GM20431 (cell line): Measurements from ENCODE around the gene SEMA4A.
"Not testable (repeated sequence)": the region's sequence is repeated elsewhere in the genome, so short reads cannot be mapped to it uniquely, and the experiment has no call there.

Source experiments
- in situ Hi-C: fragments of 300-500 bp; cut with MseI, MboI; formaldehyde crosslinking; loops from one replicate; pipeline ENCODE4 v1.15.0; 2020; ENCODE audit warnings: low sequenced_read_pairs; ENCODE audit not compliant: unreplicated experiment

Gene SEMA4A

DNA sequence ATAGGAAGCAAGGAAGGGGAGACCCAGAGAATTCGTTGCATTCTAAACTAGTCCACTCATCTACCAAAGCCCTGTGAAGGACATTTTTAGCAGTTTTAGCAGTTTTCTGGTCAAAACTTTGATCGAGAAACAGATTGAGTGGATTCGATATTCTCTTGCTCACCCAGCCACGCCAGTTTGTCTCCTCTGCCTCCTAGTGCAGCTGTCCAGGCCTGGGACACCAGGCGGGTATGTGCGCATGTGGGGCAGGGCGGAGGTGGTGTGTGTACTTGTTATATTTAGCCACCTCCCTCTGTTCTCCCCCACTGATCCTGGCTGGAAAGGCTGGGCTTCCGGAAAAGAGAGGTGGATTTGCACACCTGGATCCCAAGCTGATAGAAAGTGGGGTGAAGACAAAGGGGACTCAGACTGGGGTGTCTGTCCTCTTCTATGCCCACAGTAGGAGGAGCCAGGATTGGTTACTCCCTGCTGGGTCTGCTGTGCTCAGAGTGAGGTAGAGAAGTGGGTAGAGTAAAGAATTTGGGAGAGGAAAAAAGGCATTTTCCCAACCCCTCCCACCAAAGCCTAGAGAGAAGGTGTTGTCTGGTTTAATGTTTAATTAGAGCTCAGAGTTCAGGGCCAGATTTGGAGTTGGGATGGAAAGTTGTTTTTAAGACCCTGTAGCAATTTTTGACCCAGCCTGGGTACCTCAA is 35.1 kb upstream of the SEMA4A start:
- in situ Hi-C loops = no loop called here

DNA sequence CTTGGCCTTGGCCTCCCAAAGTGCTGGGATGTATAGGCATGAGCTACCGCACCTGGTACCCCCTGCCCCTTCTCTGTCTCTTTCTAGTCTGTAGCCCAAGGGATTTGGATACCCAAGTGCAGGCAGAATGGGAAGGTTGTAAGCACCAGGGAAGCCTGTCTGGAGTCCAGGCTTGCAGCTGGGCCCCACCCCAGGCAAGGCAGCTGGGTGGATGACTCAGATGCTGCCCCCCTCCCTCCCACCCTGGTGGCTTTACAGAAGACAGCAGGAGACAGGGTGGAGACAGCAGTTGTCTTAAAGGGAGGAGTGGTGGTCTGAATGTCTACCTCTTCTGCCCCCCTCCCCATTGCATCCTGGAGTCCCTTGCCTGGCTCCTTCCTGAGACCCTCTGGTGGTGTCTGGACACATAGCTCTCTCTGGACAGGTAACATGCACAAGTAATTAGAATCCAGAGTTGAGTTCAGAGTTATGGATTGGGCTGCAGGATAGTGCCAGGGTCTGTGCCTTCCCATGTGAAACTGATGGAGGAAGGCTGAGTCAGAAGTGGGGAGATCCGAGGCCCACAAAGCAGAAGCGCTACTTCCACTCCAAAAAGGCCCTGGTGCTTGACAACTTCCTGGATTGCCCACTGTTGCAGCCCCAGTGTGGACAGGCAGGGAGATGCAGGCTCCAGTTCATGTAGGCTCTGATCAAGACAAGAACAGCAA is 33.7 kb upstream of the SEMA4A start:
- in situ Hi-C loops = no loop called here

DNA sequence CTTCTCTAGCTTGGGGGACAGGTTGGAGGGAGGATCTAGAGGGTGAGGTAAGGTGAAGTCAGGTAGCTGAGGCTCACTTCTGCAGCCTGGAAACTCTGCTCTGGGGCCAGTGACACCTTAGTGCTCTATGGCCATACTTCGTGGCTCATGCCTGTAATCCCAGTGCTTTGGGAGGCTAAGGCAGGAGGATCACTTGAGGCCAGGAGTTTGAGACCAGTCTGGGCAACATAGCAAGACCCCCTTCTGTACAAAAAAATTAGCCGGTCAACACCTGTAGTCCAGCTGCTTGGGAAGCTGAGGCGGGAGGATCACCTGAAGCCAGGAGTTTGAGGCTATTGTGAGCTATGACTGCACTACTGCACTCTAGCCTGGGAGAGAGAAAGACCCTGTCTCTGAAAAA is 33.1 kb upstream of the SEMA4A start:
- in situ Hi-C loops = no loop called here

DNA sequence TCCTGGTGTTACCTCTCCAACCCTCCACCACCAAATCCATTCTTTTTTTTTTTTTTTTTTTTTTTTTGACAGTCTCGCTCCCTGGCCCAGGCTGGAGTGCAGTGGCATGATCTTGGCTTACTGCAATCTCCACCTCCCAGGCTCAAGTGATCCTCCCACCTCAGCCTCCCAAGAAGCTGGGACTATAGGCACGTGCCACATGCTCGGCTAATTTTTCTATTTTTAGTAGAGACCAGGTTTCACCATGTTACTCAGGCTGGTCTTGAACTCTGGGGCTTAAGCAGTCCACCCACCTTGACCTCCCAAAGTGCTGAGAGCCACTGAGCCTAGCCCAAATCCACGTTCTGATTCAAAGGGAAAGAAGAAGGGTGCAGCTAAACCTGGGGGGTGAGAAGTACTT is 32.4 kb upstream of the SEMA4A start:
- in situ Hi-C loops = not testable (repeated sequence)

DNA sequence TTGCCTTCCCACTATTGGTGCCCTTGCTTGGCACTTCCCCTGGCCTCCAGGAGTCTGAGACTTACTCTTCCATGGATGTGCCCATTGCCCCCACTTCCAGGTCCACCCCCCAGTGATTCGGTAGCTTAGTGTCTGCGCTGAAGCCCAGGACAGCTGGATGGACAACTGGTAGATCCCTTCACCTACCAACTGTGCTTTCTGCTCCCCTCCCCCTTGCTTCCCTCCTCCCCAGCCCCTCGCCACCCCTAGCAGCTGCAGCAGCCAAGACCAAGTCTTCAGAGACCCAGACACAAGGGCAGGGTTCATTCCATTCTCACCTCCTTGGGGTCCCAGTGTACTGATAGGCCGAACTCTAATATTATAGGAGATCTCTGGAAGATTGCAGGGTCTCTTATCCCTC is 31.9 kb upstream of the SEMA4A start:
- in situ Hi-C loops = no loop called here

DNA sequence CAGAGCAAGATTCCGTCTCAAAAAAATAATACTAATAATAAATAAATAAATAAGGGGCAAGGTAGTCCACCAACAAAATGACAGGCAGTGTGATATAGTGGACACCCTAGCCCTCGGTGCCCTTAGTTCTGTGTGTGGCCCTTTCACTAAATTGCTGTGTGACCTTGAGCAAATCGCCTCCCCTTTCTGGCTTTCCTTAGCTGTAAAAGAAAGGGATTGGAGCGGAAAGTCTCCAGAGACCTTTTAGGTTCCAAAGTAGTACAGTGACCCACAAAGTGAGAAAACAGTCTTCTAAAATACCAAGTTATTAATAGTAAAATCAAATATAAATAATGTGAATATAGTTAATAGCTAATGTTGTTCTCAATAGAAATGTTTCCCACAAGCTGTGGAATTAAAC is 31.3 kb upstream of the SEMA4A start:
- in situ Hi-C loops = no loop called here

DNA sequence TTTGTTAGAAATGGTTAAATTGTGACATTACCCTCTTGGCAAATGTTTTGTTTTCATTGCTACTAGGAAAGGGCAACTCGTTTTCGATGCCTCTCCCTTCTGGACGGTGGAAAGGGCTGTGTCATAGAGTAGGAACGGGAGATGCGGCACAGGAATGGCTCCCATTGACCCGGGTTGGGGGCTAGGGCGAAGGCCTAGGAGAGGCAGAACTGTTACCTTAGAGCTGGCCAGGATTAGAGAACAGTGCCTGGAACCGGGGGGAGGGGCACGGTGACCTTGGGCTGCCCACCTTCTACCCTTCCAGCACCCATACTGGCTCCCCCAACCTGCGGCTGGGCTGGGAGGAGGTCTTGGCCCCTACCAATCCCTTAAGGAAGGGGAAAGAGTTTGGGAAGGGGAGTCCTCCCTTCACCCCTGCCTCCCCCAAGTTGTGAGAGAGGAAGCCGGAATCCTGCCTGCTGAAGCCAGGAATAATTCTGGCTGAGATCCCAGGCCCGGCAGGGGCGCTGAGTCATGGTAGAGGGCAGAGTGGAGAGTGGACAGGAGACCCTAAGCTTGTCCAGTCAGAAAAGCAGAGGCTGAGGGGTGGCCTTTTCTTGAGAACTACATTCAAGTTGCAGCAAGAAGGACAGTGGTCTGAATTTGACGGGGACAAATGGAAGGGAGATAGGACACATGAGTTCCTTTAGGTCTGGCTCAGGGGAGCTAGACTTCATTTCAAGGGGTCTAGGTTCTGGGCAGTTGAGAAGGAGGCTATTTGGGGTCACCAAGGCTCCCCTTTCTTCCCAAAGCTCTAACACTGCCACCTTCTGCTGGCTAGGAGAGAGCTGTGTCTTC is 30.6 kb upstream of the SEMA4A start:
- in situ Hi-C loops = no loop called here

DNA sequence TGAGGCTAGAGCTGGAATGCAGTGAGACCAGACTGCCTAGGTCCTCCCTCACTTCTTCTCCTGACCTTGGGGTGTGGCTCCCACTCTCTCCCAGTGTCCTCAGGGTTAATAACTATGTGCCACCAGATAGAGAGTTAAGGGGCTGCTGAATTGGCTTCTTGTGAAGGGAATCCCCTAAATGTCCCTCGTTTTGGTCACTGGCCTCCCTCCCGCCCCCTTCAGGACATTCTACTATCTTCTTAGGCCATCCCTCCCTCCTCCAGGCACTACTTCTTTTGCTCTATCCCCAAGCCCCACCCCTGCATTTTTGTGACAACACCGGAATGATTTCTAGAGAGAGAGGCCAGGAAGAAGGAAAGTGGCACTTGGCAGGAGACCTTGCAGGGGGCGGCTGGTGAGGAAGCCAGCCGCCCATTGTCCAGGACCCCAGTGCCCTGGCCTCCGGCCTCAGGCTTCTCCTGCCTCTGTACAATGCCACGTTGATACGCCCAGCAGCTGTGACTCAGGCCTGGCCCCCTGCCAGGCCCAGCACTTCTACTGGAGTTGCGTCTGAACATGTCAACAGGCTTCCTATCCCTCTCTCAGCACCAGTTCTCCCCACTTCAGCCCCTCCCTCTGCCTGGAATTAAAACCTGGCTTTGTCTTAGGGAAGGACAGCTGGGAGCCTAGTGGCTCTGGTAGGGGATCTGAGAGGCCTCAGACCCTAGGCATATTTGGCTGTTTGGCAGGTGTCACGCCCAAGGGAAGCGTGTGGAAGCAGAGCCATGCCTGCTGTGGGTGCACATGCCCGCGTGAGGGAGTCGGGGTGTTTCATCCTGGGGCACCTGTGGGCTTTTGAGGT is 29.8 kb upstream of the SEMA4A start:
- in situ Hi-C loops = no loop called here

DNA sequence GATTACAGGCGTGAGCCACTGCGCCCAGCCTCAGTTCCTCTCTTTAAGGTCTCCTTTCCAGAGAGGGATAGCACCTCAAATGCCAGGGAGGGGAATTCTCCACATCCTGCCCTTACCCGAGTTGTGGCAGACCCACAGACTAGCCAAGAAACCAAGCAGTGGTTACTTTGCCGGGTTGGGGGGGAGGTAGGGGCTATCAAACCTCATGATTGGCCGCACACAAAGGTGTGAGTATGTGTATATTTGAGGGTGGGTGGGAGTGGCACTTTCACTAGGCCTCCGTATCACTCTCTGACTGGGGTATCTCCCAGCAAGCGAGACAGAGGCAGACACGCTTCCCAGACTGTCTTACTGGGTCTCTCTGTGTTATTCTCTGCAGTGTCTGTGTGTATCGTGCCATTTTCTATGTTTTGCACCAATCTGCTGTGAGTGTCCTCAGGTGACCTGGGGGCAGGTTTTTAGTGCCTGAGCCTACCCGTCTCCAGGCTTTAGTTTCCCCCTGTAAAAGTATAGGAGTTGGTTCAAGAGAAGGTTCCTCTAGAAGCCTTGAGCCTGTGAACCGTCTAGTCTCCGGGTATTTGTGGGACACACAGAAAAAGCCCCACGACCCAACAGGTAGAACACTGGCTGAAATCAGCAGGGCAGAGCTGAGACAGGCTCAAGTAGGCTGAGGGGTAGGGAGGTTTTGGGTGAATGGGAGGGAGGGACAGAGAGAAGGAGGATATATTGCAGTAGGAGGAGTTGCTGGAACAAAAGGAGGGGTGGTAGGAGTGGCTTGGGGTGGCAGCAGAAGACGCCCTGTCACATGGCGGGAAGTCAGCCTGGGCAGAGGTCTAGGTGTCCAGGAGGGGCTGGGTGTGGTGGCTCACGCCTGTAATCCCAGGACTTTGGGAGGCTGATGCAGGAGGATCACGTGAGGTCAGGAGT is 28.6 kb upstream of the SEMA4A start:
- in situ Hi-C loops = no loop called here

DNA sequence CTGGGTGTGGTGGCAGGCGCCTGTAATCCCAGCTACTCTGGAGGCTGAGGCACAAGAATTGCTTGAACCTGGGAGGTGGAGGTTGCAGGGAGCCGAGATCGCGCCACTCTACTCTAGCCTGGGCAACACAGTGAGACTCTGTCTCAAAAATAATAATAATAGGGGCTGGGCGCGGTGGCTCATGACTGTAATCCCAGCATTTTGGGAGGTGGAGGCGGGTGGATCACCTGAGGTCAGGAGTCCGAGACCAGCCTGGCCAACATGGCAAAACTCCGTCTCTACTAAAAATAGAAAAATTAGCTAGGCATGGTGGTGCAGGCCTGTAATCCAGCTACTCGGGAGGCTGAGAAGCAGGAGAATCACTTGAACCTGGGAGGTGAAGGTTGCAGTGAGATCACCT is 27.8 kb upstream of the SEMA4A start:
- in situ Hi-C loops = not testable (repeated sequence)

DNA sequence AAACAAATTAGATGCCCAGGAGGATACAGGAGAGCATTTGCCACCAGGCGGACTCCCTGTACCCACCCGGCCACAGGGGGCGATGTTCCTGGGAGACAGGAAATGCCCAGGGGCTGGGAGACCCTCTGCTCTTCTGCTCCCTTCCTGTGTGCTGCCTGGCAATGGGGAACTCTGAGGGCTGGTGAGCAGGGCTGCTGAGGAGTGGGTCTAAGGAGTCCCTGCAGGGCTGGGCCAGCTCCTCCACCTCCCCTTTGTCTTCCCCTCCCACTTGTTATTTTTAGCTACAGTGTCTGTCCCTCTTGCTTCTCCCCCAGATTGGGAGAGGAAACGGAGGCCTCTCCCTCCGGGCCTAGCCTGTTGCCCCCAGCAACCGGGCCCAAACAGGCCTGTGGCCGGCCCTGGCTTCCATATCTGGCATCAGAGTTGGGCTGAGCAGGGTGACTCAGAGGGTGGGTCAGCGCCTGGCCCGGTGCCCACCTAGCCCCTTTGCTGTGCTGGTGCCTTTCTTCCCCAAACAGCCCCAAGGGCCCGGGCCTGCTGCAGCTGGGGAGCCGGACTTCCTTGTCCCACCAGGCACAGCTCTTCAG is 27.2 kb upstream of the SEMA4A start:
- in situ Hi-C loops = no loop called here

DNA sequence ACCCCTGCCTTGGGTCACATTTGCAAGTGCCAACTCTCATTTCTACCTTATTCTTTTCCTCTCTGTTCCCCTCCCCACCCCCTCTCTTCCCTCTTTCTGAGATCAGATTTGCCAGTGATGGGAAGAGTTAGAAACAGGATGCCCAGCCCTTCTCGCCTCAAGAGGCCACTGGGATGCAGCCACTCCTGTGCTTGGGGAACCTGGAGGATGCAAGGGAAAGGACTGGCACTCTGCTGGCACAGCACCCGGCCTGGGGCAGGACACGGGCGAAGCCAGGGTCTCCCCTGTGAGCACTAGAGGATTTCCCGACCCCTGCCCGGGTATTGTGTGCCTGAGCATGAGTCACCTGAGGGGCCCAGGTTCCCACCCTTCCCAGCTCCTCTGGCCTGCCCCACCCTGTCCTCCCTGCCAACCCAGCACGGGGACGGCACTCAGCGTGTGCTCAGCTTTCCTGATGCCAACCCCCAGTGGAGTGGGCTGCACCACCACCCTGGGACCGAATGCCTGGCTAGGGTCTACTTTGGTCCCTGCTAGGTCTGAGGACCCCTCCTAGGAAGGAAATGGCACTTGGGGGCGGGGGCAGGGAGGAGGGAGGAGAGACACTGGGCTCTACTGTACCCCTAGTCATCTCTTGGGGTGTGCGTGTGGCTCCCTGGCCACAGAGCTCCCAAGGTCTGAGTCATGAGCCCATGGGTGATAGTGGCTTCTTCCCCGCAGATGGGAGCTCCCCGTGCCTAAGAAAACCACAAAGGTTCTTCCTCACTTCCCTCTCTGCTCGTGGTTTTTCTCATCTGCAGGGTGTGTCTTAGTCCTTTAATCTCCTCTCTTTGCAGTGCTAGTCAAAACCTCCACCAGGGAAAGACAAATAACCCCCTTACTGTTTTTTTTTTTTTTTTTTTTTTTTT is 26.5 kb upstream of the SEMA4A start:
- in situ Hi-C loops = no loop called here

DNA sequence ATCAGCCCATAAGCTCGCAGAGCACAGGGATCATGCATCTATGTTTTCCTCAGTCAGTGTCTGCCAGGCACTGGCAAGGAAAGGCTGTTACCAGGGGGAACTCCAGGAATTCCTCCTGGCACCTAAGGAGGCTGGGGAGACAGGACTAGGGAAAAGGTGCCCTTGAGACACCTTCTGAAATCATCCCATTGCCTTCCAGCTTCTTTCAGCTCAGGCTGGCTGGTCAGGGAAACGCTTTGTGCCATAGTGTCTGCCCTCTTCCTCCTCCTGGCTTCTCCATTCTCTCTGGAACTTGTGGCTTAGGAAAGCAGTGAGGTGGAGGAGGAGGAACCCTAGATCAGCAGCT is 25.1 kb upstream of the SEMA4A start:
- in situ Hi-C loops = no loop called here

DNA sequence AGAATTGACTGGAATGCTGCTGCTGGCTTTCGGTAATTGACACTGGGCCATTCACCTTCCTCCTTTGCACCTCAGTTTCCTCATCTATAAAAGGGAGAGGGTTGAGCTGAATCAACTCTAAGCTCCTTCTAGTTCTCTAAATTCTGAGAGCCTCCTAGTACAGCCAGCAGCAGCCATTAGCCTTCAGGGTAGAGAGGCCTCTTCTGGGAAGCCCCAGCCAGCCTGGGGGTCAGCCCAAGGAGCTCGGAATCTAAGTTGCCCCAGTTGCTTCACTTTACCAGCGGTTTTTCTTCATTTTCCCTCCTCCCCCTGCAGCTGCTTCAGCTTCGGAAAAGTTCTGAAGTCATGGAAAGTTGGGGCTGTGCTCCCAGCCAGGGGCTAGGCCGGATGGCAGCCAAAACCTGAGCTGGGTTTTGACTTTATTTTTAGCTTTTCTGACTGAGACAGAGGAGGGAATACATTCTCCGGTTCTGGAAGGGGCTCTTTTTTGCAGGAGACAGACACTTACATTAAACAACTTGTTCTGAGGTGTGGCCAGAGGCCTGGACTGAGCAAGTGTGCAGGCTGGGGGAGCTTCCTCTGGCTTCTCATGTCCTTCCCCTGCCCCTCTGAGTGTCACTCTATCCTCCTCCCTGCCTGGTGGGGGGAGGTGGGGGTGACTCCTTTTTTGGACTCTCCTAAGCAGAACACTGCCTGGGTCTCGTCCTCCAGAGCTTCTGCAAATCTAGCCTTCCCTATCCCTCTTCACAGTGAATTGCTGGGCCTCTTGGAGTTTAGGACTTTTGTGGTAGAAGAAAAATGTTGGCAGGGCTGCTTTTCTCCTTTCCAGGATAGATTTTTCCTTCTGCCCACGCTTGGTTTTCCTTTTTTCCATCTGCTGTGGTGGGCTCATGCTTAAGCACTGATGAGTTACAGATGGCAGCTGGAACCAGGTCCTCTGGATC is 24.5 kb upstream of the SEMA4A start:
- in situ Hi-C loops = no loop called here

DNA sequence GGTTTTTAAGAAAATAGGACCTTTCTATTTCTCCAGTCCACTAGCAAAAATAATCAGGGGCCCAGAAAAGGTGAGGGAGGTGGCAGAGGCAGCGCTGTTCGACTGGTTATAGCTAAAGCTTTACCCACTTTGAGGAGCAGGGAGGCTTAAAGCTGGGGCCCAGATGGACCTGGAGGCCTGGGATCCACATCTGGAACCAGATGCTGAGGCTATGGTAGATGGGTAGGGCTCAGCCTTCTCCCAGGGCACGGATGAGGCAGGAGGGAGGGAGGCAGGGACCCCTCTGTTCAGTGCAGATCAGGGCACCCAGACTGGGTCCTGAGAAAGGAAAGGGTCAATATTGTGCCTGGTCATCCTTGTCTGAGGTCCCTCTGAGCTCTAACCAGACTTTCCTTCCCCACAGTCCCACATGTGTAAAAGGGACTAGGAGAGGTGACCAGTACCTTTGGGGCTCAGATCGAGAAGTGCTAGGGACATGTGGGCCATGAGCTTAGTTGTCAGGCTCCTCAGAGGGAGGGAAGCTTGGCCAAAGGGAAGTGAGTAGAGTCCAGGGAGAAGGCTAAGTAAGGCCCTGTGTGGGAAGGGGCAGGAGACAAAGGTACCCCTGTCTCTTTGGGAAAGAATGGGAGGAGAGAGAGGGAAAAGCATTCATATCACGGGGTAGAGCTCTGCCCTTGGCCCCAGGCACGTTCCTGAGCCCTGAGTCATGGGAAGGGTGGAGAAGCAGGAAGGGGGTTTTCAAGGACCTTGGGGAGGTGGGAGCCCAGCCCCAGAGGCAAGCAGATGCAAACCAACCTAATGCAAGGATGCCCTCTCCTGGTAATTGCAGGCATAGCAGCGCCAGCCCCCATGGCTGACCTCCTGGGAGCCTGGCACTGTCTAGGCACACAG is 23.5 kb upstream of the SEMA4A start:
- in situ Hi-C loops = loop anchor here (5.0 kb wide), 1 partner anchor 48 kb away; the partner anchor contains the start of gene MEX3A

DNA sequence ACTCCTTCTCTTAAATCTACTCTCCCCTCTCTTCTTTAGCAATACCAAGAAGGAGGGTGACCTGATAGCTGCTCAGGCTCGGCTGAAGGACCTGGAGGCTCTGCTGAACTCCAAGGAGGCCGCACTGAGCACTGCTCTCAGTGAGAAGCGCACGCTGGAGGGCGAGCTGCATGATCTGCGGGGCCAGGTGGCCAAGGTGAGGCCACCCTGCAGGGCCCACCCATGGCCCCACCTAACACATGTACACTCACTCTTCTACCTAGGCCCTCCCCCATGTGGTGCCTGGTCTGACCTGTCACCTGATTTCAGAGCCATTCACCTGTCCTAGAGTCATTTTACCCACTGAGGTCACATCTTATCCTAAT is 22.8 kb upstream of the SEMA4A start:
- in situ Hi-C loops = loop anchor here (5.0 kb wide), 1 partner anchor 48 kb away; the partner anchor contains the start of gene MEX3A
